Keratinocyte (primary cell): ENCODE results near the gene NDUFS4. TPM values are rescaled to one million over a fixed set of nuclear protein-coding genes. Genes with fewer than 3 reads are reported as not detected.

ENCODE experiments used
- DNase-seq: peaks from one replicate; pipeline ENCODE4 v3.0.0-alpha.2; 2011; ENCODE audit warnings: low read depth, missing footprints, low spot score
- FAIRE-seq: peaks from 2 replicates; lab custom pipeline; 2011; peaks lifted over from hg19 to GRCh38; lab: Jason Lieb, UNC
- H2AFZ ChIP-seq: 2 replicates; pipeline ENCODE4 v1.6.0; 2012; ENCODE audit warnings: low read length, control low read depth, inconsistent platforms; ENCODE audit not compliant: control insufficient read depth
- H3K27ac ChIP-seq: 2 replicates; pipeline ENCODE4 v1.5.1; 2011; ENCODE audit warnings: low read length; ENCODE audit not compliant: control insufficient read depth, insufficient read depth
- H3K27me3 ChIP-seq: 3 replicates; pipeline ENCODE4 v1.6.0; 2011; ENCODE audit warnings: low read length; ENCODE audit not compliant: control insufficient read depth, insufficient read depth; ENCODE audit errors: extremely low read depth
- H3K36me3 ChIP-seq, 2 experiments: 2 replicates in 1 of 2; 3 replicates in 1 of 2; pipeline ENCODE4 v1.5.1; 2011; ENCODE audit warnings: low read length in 2 of 2, mild to moderate bottlenecking in 1 of 2; ENCODE audit not compliant: control insufficient read depth in 2 of 2, insufficient read depth in 2 of 2; ENCODE audit errors: extremely low read depth in 1 of 2
- H3K4me1 ChIP-seq: 3 replicates; pipeline ENCODE4 v1.5.1; 2011; ENCODE audit warnings: low read length; ENCODE audit not compliant: control insufficient read depth, insufficient read depth; ENCODE audit errors: extremely low read depth
- H3K4me2 ChIP-seq: 3 replicates; pipeline ENCODE4 v1.6.0; 2011; ENCODE audit warnings: low read depth, low read length; ENCODE audit not compliant: control insufficient read depth, insufficient read depth; ENCODE audit errors: extremely low read depth
- H3K4me3 ChIP-seq, 3 experiments: fragments of 200-600 bp in 1 of 3; sonication (generic) in 1 of 3; 2 replicates in 2 of 3; 3 replicates in 1 of 3; pipeline ENCODE4 v1.5.1; 2011 to 2016; ENCODE audit warnings: low read length in 3 of 3, mild to moderate bottlenecking in 3 of 3, control low read depth in 2 of 3, inconsistent platforms in 1 of 3, low read depth in 1 of 3, mixed read lengths in 1 of 3, mixed run types in 1 of 3, moderate library complexity in 1 of 3; ENCODE audit not compliant: control insufficient read depth in 2 of 3, insufficient read depth in 2 of 3; ENCODE audit errors: extremely low read depth in 1 of 3
- H3K79me2 ChIP-seq: 2 replicates; pipeline ENCODE4 v1.6.0; 2012; ENCODE audit warnings: low read length; ENCODE audit not compliant: control insufficient read depth, insufficient read depth
- H3K9ac ChIP-seq: 3 replicates; pipeline ENCODE4 v1.6.0; 2011; ENCODE audit warnings: low read length; ENCODE audit not compliant: control insufficient read depth, insufficient read depth; ENCODE audit errors: extremely low read depth
- H3K9me1 ChIP-seq: 3 replicates; pipeline ENCODE4 v1.6.0; 2011; ENCODE audit warnings: low read length; ENCODE audit not compliant: control insufficient read depth, insufficient read depth; ENCODE audit errors: extremely low read depth
- H3K9me3 ChIP-seq: 2 replicates; pipeline ENCODE4 v1.5.1; 2012; ENCODE audit warnings: low read depth, low read length; ENCODE audit not compliant: control insufficient read depth
- H4K20me1 ChIP-seq: 3 replicates; pipeline ENCODE4 v1.6.0; 2011; ENCODE audit warnings: low read length; ENCODE audit not compliant: control insufficient read depth, insufficient read depth; ENCODE audit errors: extremely low read depth
- EZH2 ChIP-seq: IDR thresholded peaks from one replicate; pipeline ENCODE4 v1.6.1; 2012; ENCODE audit warnings: inconsistent platforms, mild to moderate bottlenecking, low read length, moderate library complexity
- dilution Hi-C: fragments of 300-500 bp; cut with MboI; formaldehyde crosslinking; loops from one replicate; pipeline ENCODE4 v1.7.0; 2020; ENCODE audit warnings: low sequenced_read_pairs; ENCODE audit not compliant: extremely low pct_ligation_motif_present
- polyA plus RNA-seq, 5 experiments: library from polyadenylated mRNA; depleted of rRNA in 3 of 5; stranded (reverse) in 3 of 5; stranded (forward) in 1 of 5; unstranded in 1 of 5; fragments of >200 nt; gene quantifications; 1 replicate in 1 of 5; 2 replicates in 3 of 5; 3 replicates in 1 of 5; pipeline versions ENCODE4 v1.2.1 to v1.2.3, GENCODE V29; 2011 to 2012; ENCODE audit warnings: missing spikeins in 2 of 5, low read depth in 1 of 5, low replicate concordance in 1 of 5
- TF ChIP-seq, protein P1 (sequence below), 3 experiments: IDR thresholded peaks in 1 of 3; conservative IDR thresholded peaks in 1 of 3; optimal IDR thresholded peaks in 1 of 3; 2 replicates in 2 of 3; 3 replicates in 1 of 3; pipeline versions ENCODE3 to v1.5.1; 2011; ENCODE audit warnings: low read length in 3 of 3, mild to moderate bottlenecking in 3 of 3, moderate library complexity in 2 of 3, control low read depth in 1 of 3, inconsistent platforms in 1 of 3; ENCODE audit not compliant: insufficient read depth in 2 of 3; ENCODE audit errors: extremely low read depth in 1 of 3

Gene NDUFS4
- polyA plus RNA-seq, 1 donor (not counting 4 experiments of a cell fraction or from before 2014, with no cell fraction given), result 118 TPM

GRCh38 chr5:53714667-53715010, 154.2 kb downstream of the NDUFS4 start:
- FAIRE-seq (no peak), DNase-seq (no peak)
- H3K36me3 ChIP-seq, result no peaks in the 10 kb centered on the region
- no peak overlapping the region for H3K9ac ChIP-seq
- peaks cover 1% of the 10 kb centered on the region for H3K9me3 ChIP-seq
- H2AFZ ChIP-seq, result no peak overlapping the region
- peaks cover 3% of the 10 kb centered on the region for H3K27me3 ChIP-seq
- H4K20me1 ChIP-seq, result no peaks in the 10 kb centered on the region
- no peaks in the 10 kb centered on the region for H3K79me2 ChIP-seq
- no peaks in the 10 kb centered on the region for H3K4me1 ChIP-seq
- H3K4me3 ChIP-seq, result no peak overlapping the region
- H3K9me1 ChIP-seq, result no peaks in the 10 kb centered on the region
- no peak for TF ChIP-seq EZH2
- TF ChIP-seq, protein P1, sequence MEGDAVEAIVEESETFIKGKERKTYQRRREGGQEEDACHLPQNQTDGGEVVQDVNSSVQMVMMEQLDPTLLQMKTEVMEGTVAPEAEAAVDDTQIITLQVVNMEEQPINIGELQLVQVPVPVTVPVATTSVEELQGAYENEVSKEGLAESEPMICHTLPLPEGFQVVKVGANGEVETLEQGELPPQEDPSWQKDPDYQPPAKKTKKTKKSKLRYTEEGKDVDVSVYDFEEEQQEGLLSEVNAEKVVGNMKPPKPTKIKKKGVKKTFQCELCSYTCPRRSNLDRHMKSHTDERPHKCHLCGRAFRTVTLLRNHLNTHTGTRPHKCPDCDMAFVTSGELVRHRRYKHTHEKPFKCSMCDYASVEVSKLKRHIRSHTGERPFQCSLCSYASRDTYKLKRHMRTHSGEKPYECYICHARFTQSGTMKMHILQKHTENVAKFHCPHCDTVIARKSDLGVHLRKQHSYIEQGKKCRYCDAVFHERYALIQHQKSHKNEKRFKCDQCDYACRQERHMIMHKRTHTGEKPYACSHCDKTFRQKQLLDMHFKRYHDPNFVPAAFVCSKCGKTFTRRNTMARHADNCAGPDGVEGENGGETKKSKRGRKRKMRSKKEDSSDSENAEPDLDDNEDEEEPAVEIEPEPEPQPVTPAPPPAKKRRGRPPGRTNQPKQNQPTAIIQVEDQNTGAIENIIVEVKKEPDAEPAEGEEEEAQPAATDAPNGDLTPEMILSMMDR (optimal IDR thresholded peaks at IDR 0.05 in 1 of 3, IDR thresholded peaks at IDR 0.05 in 1 of 3, conservative IDR thresholded peaks at IDR 0.05 in 1 of 3; ENCODE audit: extremely low read depth in 1 of 3, insufficient read depth in 2 of 3, low read length in 3 of 3), result no peak
- H3K27ac ChIP-seq, result no peak overlapping the region
- H3K4me2 ChIP-seq, result no peak overlapping the region
- dilution Hi-C loops, result no loop called here

DNA sequence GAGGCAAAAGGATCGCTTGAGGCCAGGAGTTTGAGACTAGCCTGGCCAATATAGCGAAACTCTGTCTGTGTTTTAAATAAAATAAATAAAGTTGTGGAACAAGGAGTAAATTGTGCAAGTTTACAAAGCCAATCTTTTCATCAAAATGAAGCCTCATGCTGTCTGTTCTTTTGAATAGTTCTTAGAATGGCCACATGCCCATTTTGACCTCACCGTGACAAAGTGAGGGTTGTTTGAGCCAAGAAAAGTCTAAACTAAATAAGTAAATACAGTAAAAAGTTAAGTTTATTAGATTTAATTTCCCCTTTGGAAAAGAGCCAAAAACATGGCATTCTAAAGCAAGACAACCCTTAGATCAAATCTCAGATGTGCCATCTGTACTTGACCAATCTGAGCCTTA, 165.7 kb downstream of the NDUFS4 start:
- Histone ChIP-seq H2AFZ (no peak overlapping the region), H3K4me2 (no peak overlapping the region), H3K4me3 (no peak overlapping the region), H3K4me1 (no peaks in the 10 kb centered on the region), H3K9ac (no peak overlapping the region), H3K27ac (no peak overlapping the region), H3K27me3 (no peaks in the 10 kb centered on the region), H3K9me1 (no peaks in the 10 kb centered on the region), H4K20me1 (no peaks in the 10 kb centered on the region), H3K9me3 (no peaks in the 10 kb centered on the region), H3K36me3 (no peaks in the 10 kb centered on the region), H3K79me2 (no peaks in the 10 kb centered on the region)
- no peak for TF ChIP-seq EZH2
- TF ChIP-seq, protein P1 (optimal IDR thresholded peaks at IDR 0.05 in 1 of 3, IDR thresholded peaks at IDR 0.05 in 1 of 3, conservative IDR thresholded peaks at IDR 0.05 in 1 of 3; ENCODE audit: extremely low read depth in 1 of 3, insufficient read depth in 2 of 3, low read length in 3 of 3), result no peak
- DNase-seq (no peak), FAIRE-seq (no peak)
- dilution Hi-C loops, result no loop called here
